RWPE1 (cell line): ENCODE data around the gene FAM174B.

Source experiments
- CTCF ChIA-PET: fragments of 350-600 bp; sonication (Branson Sonifier 250); formaldehyde crosslinking; extraction: SDS; loops from one replicate; lab custom pipeline; 2021; lab: Yijun Ruan, JAX
- POLR2A ChIA-PET: fragments of 400-600 bp; formaldehyde crosslinking; extraction: SDS; loops from one replicate; lab custom pipeline; 2020; ENCODE audit warnings: antibody characterized with exemption; ENCODE audit not compliant: low non-redundant PET; lab: Yijun Ruan, JAX
- DNase-seq: peaks from one replicate; pipeline ENCODE4 v3.0.0; 2012; ENCODE audit warnings: low spot score
- H3K27ac ChIP-seq: fragments of 450-650 bp; 2 replicates; pipeline ENCODE4 v1.5.1; 2017
- TF ChIP-seq, protein P1 (sequence below): fragments of 450-650 bp; conservative IDR thresholded peaks from 2 replicates; pipeline ENCODE4 v1.5.1; 2017; ENCODE audit warnings: low read depth, mild to moderate bottlenecking

Gene FAM174B

DNA sequence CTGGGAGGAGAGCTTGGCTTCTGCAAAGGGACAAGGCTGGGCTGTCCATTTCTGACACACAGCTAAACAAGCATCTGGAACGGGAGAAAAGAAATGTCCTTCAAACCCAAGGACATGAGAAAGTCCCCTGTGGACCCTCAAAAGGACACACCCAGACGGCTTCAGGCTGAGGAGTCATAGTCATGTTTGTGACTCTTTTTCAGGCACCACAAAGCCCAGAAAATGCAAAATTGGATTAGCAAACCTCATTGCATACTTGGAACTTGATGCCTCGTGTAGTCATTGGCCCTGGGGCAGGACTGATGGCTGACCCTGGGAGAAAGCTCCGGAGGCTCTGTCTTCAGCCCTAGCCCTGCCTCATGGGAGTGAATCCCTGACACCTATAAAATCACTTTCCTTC lies 21.5 kb downstream of the FAM174B start:
- CTCF ChIA-PET: no interaction called here
- no peak for DNase-seq
- no peak overlapping the region for H3K27ac ChIP-seq
- POLR2A ChIA-PET: no interaction called here
- TF ChIP-seq, protein P1, sequence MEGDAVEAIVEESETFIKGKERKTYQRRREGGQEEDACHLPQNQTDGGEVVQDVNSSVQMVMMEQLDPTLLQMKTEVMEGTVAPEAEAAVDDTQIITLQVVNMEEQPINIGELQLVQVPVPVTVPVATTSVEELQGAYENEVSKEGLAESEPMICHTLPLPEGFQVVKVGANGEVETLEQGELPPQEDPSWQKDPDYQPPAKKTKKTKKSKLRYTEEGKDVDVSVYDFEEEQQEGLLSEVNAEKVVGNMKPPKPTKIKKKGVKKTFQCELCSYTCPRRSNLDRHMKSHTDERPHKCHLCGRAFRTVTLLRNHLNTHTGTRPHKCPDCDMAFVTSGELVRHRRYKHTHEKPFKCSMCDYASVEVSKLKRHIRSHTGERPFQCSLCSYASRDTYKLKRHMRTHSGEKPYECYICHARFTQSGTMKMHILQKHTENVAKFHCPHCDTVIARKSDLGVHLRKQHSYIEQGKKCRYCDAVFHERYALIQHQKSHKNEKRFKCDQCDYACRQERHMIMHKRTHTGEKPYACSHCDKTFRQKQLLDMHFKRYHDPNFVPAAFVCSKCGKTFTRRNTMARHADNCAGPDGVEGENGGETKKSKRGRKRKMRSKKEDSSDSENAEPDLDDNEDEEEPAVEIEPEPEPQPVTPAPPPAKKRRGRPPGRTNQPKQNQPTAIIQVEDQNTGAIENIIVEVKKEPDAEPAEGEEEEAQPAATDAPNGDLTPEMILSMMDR: no peak

DNA sequence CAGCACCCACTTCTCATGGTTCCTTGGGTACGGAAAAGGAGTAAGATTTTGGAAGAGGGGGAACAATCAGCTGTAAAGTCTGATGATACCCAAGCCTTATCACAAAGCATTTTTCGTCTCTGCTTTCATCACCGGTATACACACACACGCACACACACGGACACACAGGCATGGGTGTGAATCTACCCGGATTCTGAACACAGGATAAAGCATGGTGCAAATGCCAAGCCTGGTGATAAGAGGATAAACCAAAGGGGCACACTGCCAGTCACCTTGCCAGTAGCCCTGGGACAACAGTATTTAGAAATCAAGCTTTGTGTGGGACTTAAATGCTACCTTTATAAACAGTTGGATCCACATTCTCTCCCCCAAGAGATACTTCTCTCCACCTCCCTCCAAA lies 22.2 kb downstream of the FAM174B start:
- TF ChIP-seq, protein P1: no peak
- ChIA-PET POLR2A (no interaction called here), CTCF (no interaction called here)
- no peak overlapping the region for H3K27ac ChIP-seq
- DNase-seq: no peak

GRCh38 chr15:92633001-92633400 lies 22.6 kb downstream of the FAM174B start:
- ChIA-PET POLR2A (no interaction called here), CTCF (no interaction called here)
- TF ChIP-seq, protein P1: no peak
- DNase-seq: no peak
- no peak overlapping the region for H3K27ac ChIP-seq

DNA sequence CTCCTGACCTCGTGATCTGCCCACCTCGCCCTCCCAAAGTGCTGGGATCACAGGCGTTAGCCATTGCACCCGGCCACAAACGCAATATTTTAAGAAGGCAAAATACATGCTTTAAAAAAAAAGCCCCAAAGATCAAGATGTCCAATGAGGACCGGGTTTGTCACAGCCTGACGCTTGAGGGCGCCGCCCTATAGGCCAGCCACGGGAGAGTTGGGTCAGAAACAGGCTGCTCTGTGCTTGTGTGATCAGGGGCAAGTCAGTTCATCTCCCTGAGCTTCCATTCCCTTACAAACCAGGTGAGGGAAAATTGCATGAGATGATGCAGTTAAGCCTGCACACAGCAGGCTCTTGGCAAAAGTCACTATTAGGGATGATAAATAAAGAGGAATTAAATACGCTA lies 23.9 kb downstream of the FAM174B start:
- ChIA-PET POLR2A (no interaction called here), CTCF (no interaction called here)
- H3K27ac ChIP-seq: no peak overlapping the region
- DNase-seq: no peak
- TF ChIP-seq, protein P1: no peak

DNA sequence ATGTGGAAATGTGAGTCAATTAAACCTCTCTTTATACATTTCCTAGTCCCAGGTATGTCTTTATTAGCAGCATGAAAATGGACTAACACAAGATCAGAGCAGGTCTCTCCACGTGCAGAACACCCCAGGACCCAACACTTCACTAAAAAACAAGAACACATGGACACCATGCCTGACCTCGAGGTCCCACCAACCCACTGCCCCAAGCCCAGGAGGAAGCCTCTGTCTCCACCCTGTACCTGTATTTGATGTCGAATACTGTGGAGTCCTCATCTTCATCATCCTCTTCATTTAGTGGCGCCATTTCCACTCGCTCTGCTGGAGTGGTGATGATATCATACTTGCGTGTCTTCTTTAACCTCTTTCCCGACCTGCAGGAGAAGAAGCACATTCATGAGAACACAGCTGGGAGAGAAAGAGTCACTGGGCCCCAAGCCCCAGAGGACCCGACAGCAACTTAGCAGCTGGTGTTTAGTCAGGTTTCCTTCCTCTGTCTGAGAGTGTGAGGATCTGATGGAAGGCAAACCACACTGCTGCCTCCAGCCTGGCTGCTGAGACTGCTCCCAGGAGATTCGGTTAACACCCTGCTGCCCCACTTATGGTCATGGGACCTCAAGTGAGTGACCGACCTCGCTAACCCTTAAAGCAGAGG lies 25.5 kb downstream of the FAM174B start:
- no peak for DNase-seq
- ChIA-PET POLR2A (no interaction called here), CTCF (no interaction called here)
- no peak overlapping the region for H3K27ac ChIP-seq
- TF ChIP-seq, protein P1: no peak

GRCh38 chr15:92629276-92629974 lies 26.1 kb downstream of the FAM174B start:
- ChIA-PET POLR2A (no interaction called here), CTCF (no interaction called here)
- no peak overlapping the region for H3K27ac ChIP-seq
- DNase-seq: no peak
- TF ChIP-seq, protein P1: no peak
